ENCODE measurements around the gene ABCC3. TPM values are rescaled to one million over a fixed set of nuclear protein-coding genes. Genes with fewer than 3 reads are reported as not detected.

Gene ABCC3
- total and polyA plus RNA-seq, 2 of the 8 experiments (the other 6 are each of a cell fraction or from before 2014, with no cell fraction given): 0.35 to 0.37 TPM

- Histone ChIP-seq H2BK120ac (replicated peaks; ENCODE audit: low read depth, low read length) (no peak overlapping the region), H3K56ac (replicated peaks; ENCODE audit: insufficient read length, low read depth, low read length) (no peak overlapping the region), H2AFZ (ENCODE audit: low read length) (no peak overlapping the region), H3K14ac (ENCODE audit: insufficient read length) (no peak overlapping the region), H2BK12ac (ENCODE audit: low read depth, low read length) (no peak overlapping the region), H3K4me1 (replicated peaks in 1 of 4; ENCODE audit: control insufficient read depth in 3 of 4, insufficient read depth in 4 of 4, low read length in 3 of 4) (peaks cover 0 to 44% (median 20%) of the 10 kb centered on the region in 4 experiments; a peak in 6 of 7 replicates), H3K27ac (ENCODE audit: low read depth, low read length) (no peak overlapping the region), H4K8ac (ENCODE audit: extremely low read depth, insufficient read depth, low read length) (no peak overlapping the region), H3K23me2 (ENCODE audit: low read depth, low read length) (no peaks in the 10 kb centered on the region; the same call in 1 of the 2 replicates), H4K20me1 (replicated peaks in 1 of 2; ENCODE audit: control insufficient read depth in 1 of 2, insufficient read depth in 2 of 2, low read length in 2 of 2) (no peaks in the 10 kb centered on the region), H2BK20ac (ENCODE audit: low read length) (no peak overlapping the region), H4K91ac (replicated peaks; ENCODE audit: insufficient read length, low read length) (no peak overlapping the region), H3K36me3 (ENCODE audit: control insufficient read depth in 2 of 4, insufficient read depth in 4 of 4, low read length in 3 of 4) (no peaks in the 10 kb centered on the region), H3K4ac (replicated peaks; ENCODE audit: insufficient read length, low read depth, low read length) (no peak overlapping the region), H3K4me2 (ENCODE audit: insufficient read depth in 1 of 2, low read depth in 2 of 2, low read length in 2 of 2) (no peak overlapping the region), H2BK5ac (ENCODE audit: low read depth, low read length) (no peak overlapping the region), H3K79me2 (ENCODE audit: control insufficient read depth in 1 of 2, insufficient read depth in 2 of 2, low read length in 2 of 2) (no peaks in the 10 kb centered on the region), H3K79me1 (ENCODE audit: low read depth, low read length) (no peaks in the 10 kb centered on the region), H3K27me3 (replicated peaks in 1 of 4; ENCODE audit: control insufficient read depth in 3 of 4, extremely low read depth in 1 of 4, insufficient read depth in 3 of 4, low read length in 3 of 4) (peaks cover 0 to 2% (median 0%) of the 10 kb centered on the region in 4 experiments; a peak in 3 of 7 replicates), H4K5ac (ENCODE audit: insufficient read length, low read depth, low read length) (no peak overlapping the region), H3K9me3 (ENCODE audit: insufficient read depth in 2 of 2, low read depth in 1 of 2, low read length in 1 of 2) (no peaks in the 10 kb centered on the region), H3K23ac (ENCODE audit: insufficient read length) (no peak overlapping the region), H3K9ac (replicated peaks in 1 of 4; ENCODE audit: extremely low read depth in 1 of 4, low read depth in 3 of 4, low read length in 3 of 4) (no peak overlapping the region), H2AK5ac (ENCODE audit: low read depth, low read length) (no peak overlapping the region; the same call in 1 of the 2 replicates), H3K18ac (ENCODE audit: extremely low read depth, low read length) (peak overlapping the region; percentile 32; the same call in 1 of the 2 replicates), H2BK15ac (ENCODE audit: low read length) (peak overlapping the region; percentile 61; the same call in 1 of the 2 replicates), H3K4me3 (ENCODE audit: extremely low read depth in 1 of 4, insufficient read depth in 2 of 4, low read depth in 3 of 4, low read length in 4 of 4) (no peak overlapping the region)
- FAIRE-seq: no peak
- ChIA-PET POLR2A (ENCODE audit: partially characterized antibody) (interaction anchor here (0.5 to 2.1 kb wide), 5 partner anchors 17 to 104 kb away, joined by 3 to 10 read pairs (median 3); partner anchors contain the start of gene SPATA20), CTCF (ENCODE audit: partially characterized antibody) (interaction anchor here (0.7 to 17.1 kb wide), 23 partner anchors 12 to 446 kb away, joined by 3 to 404 read pairs (median 10); partner anchors contain the start of genes ABCC3, CACNA1G and SPATA20)
- 82% methylated on average over 6 of the region's 7 CpGs; no CpG with 5 or more reads in 1 of the 2 experiments for WGBS, 2 experiments (ENCODE audit: extremely low coverage in 1 of 2, insufficient coverage in 1 of 2, insufficient read length in 1 of 2, insufficient replicate concordance in 2 of 2, low coverage in 1 of 2, low lambda C conversion rate in 2 of 2, missing lambda C conversion rate in 1 of 2)
- no peak for DNase-seq (ENCODE audit: low read depth in 1 of 2, low spot score in 2 of 2)
- TF ChIP-seq RFX5 (IDR thresholded peaks at IDR 0.05; ENCODE audit: borderline replicate concordance, low read depth, low read length): no peak
- no peak for TF ChIP-seq E2F6 (IDR thresholded peaks at IDR 0.05)
- no peak for TF ChIP-seq RBBP5 (IDR thresholded peaks at IDR 0.05; ENCODE audit: borderline replicate concordance, low read depth, low read length)
- TF ChIP-seq ATF3 (IDR thresholded peaks at IDR 0.05; ENCODE audit: insufficient read depth, low read depth, low read length): no peak
- no peak for TF ChIP-seq ZNF274 (IDR thresholded peaks at IDR 0.05; ENCODE audit: borderline replicate concordance, extremely low read depth, low read length)
- no peak for TF ChIP-seq CTBP2 (IDR thresholded peaks at IDR 0.05; ENCODE audit: borderline replicate concordance, insufficient read depth, insufficient read length, low read length)
- TF ChIP-seq SP4 (IDR thresholded peaks at IDR 0.05; ENCODE audit: low read length): no peak
- TF ChIP-seq SIN3A (conservative IDR thresholded peaks at IDR 0.05 in 1 of 2, IDR thresholded peaks at IDR 0.05 in 1 of 2; ENCODE audit: low read depth in 1 of 2, low read length in 2 of 2): no peak
- TF ChIP-seq MAX (IDR thresholded peaks at IDR 0.05): no peak
- no peak for TF ChIP-seq NANOG (IDR thresholded peaks at IDR 0.05; ENCODE audit: insufficient read depth, low read depth, low read length, poor library complexity, severe bottlenecking)
Measured at GRCh38 chr17:50624321-50624934, 10.3 kb upstream of the ABCC3 start.

Data from H1 (cell line).